GM21423 (cell line): Measurements from ENCODE around the gene SURF2.

Experiments used
- ATAC-seq: cut with Tn5 transposase; IDR thresholded peaks from one replicate; pipeline ENCODE4 v1.9.1; 2021; ENCODE audit warnings: mild to moderate bottlenecking, moderate library complexity; ENCODE audit not compliant: unreplicated experiment

Gene SURF2

DNA sequence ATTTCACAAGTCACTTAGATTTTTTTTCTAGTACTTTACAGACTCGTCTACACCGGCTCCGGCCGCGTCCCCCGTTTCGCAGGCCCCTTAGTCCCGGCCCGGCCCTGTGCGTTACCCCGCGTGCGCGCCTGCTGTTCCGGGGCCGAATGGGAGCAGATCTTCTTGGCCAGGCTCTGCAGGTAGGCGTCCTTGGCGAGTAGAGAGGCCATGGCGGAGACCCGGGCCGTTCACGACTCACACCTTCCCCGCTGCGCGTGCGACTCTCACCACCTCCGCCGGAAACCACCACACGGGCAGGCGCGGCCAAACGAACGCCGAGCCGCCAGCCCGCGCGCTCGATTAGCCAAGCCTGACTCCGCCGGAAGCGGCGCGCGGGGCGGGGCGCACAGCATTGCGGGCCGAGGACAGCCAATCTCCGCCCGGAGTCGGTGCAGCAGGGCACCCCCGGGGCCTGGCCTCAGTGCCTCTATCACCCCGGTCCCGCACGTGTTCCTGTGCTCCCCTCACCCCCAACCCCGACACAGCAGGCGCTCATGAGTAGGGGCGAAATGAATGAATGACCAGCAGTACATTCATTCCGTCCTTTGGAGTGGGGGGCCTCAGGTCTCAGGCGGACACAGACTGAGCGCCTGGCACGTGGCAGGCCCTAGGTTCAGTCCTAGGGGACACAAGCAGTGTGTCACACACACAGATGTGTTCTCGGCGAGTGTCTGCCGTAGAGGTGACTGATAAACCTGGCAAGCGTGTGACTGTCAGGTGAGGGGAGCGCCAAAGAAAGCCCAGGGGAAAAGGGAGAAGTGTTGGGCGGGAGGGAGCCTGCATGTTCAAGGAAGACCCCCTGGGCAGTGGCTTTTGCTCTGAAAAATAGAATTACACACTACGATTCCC lies 20.2 kb upstream of the SURF2 start, which contains the start of gene SURF6:
Gene SURF6, minus strand, starts transcription at position 265 of the 888 bp plus-strand sequence. Its CDS starts 56 bp downstream, at position 209.
- peak; percentile 86 for ATAC-seq

DNA sequence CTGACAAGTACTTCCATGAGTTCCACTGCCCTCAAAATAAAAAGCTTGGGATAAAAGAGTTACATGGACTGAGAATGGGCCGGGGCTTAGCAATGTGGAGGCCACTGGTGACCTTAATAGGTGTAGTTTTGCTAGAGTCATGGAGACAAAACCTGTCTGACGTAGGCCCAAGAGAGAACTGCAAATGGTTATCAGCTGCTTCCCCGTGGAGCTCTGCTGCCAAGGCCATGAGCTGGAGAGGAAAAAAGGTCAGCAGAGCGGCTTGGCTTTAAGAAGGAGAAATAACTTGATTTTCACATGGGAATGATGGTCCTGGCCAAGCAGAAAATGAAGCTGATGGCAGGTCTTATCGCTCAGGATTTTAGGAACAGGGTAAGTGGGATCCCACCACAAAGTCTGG lies 16.7 kb upstream of the SURF2 start:
- ATAC-seq = no peak

DNA sequence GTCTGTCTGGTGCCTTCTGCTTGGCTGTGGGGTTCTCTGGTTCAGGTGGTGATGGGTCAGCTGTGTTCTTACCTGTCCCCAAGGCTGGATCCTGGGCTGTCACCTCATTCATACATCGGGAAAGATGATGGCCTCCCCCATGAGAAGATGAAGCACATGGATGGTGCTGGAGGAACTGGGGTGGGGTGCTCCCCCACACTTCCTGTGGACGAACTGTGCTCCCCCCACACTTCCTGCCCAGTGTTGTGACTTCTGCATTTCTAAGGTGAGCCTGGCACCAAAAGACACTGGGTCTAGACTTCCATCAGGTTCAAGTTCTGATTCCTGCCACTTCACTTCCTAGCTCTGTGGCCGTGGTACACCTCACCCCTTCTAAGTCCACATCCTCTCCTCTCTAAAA lies 16.1 kb upstream of the SURF2 start:
- ATAC-seq = no peak

DNA sequence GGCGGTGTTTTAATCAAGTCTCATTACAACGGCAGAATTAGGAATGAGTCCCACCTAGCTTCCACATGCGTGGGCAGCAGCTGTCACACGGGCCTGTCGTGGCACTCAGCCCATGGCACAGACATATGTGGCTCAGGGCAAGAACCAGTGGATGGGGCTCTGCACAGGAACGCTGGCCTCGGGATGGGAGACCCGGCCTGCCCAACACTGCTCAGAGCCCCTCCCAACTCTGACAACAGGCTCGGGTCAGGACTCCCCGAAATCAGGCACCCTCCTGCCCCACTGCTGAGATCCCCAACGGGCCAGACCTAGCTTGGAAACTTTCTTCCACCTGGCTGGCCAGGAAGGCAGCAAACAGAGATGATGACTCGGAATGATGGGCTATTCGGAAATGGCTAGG lies 15.4 kb upstream of the SURF2 start:
- no peak for ATAC-seq

DNA sequence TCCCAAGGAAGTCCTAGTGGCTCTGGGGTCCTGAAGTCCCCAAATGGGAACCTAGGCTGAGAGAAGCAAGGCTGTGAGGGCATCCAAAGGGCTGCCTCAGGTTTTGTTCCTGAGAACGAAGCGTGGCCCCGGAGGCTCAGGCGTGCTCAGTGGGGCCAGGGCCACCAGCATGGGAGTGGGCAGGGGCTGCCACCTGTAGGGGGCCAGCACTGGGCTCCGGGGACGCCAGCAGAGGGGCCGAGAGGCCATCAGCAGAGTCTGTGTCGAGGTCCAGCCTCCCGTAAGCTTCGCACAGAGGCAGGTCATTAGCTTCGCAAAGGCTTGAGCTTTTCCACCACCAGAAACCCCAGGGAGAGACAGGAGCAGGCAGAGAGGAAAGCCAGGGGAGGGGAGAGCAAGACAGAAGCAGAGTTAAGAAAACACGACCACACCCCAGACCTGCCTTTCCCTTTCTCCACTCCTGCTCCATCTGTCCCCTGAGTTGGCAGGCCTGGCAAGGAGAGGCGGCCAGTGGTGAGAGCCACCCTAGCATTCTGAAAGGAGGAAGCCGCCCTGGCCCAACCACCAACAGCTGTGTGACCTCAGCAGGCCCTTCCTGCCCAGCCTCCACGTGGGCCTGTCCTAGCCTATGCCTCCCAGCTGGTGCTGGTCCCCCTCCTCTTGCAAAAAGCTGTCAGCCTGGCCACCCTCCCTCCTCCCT lies 14.8 kb upstream of the SURF2 start:
- ATAC-seq = no peak

- no peak for ATAC-seq
These were observed 14.3 kb upstream of the SURF2 start for GRCh38 chr9:133342069-133342406.

- ATAC-seq = no peak
These were observed 13.8 kb upstream of the SURF2 start for GRCh38 chr9:133342570-133342969.

- no peak for ATAC-seq
These were observed 12.3 kb upstream of the SURF2 start for GRCh38 chr9:133344071-133344470.

DNA sequence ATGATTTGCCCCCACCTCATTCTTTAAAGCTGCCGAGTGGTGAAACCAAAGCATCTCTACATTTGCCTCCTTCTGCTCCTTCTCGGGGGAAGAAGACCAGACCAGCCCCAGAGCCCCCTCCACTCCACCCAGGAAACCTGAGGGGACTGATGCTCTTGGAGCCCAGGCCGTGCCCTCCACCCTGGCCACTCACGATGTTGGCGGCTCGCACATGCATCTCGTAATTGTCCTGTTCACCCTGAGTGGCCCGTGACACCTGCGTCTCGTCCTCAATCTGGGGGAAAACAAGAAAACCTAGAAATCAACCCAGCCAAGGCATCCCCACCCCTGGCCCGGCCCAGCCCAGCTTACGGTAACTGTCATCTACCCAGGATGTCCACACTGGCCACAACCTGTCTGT lies 11.4 kb upstream of the SURF2 start:
- ATAC-seq = no peak

DNA sequence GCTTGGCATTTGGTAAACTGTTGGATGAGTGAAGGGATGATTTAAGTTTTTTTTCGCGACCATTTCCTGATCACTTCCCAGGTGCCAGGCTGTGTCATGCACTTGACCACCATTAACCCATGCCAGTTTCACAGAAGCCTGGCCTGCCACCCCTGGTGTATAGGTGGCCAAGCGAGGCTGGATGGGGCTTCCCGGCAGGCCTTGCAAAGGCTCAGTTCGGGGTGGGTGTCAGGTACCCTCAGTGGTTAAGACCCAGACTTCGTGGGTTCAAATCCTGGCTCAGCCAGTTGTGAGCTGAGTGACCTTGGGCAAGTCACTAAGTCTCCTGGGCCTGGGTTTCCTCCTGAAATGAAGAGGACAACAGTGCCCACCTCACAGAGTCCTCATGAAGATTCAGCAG lies 10.8 kb upstream of the SURF2 start:
- ATAC-seq = no peak

DNA sequence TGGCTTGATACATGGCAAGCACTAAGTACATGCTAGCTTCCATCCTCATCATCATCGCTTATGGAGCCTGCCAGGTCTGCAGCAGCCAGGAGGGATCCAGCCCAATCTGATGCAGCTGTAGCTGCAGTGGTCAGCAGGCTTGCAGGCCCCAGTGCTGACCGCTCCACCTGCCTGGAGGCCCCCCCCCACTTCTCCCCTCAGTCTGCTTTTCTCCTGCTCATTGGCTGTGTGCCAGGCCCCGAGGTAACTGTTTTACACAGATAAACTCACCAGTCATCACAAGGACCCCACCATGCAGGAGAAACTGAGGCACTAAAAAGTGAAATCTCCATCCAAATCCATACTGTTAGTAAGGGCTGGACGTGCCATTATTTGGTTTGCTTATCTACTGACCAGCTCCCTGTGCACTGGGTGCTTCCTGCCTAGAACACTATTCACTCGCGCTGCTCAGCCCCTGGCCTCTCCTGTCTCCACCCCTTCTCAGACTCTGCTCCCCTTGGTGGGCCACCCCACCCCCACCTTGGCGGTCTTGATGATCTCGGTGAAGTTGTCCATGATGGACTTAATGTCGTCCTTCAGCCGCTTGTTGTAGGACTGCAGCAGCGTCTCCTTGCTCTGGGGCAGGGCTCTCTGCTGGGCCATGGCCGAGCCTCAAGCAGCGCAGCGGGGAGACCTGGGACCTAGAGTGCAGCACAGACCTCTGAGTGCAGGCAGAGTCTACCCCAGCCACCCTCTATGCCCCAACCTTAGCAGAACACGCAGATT lies 10.1 kb upstream of the SURF2 start:
- ATAC-seq = no peak

DNA sequence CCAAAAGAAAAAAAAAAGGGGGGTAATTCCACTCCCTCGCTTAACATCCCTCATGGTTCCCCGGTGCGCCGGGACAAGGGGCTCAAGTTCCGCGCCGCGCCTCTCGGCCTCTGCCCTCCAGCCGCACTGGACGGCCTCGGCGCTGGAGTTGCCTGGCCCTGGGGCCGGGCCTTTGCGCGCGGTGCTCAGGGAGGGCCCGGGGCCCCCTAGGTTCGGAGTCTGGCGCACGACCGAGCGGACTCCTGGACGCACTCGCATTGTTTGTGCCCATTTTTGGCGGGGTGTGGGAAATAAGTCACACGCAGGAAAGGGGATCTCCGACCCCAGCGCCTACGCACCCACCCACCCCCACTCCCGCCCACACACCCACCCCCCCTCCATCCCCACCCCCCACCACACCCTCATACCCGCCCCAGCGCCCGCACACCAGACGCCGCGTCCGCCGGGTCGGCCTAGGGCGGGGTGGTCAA lies 8.8 kb upstream of the SURF2 start:
- peak; percentile 36 for ATAC-seq

DNA sequence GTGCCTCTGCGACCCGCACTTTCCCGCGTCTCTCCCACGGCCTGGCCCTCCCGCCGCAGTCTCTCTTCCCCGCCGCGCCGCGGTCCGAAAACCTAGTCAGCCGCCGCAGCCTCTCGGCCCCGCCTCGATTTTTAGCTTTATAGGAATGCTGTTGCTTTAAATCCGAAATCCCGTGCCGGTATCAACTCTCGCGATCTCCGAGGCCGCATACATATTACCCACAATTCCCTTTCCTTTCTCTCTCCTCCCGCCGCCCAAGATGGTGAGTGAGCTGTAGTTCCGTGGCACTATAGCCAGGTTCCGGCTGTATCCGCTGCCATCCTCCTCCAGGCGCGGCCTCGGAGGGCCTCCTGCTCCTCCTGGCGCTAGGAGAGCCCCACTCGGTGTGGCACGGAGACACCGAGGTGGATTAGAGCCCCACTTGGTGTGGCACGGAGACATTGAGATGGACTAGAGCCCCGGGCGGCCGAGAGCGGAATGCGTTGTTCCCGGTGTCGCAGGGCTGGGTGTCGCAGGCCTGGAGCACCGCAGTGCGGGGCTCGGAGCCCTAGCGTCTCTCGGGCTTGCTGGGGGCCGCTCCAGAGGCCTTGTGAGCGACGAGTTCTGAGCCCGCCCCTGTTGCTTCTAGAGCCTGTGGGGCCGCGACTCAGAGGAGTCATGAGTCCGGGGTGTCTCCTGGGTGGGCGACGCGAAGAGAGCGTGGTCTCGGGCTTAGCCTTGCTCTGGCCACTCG lies 8.2 kb upstream of the SURF2 start, which contains the start of the genes MED22 and RPL7A:
Gene MED22, minus strand, starts transcription at position 147 of the 733 bp plus-strand sequence. CDS start 1,469 bp downstream, outside the sequence.
Gene RPL7A, plus strand, starts transcription at position 234 of the 733 bp plus-strand sequence. Its CDS starts 26 bp downstream, at position 260.
- peak; percentile 73 for ATAC-seq

- no peak for ATAC-seq
These were observed 7.4 kb upstream of the SURF2 start for GRCh38 chr9:133348718-133349573.

GRCh38 chr9:133349965-133350616 lies 6.3 kb upstream of the SURF2 start:
- ATAC-seq = no peak

DNA sequence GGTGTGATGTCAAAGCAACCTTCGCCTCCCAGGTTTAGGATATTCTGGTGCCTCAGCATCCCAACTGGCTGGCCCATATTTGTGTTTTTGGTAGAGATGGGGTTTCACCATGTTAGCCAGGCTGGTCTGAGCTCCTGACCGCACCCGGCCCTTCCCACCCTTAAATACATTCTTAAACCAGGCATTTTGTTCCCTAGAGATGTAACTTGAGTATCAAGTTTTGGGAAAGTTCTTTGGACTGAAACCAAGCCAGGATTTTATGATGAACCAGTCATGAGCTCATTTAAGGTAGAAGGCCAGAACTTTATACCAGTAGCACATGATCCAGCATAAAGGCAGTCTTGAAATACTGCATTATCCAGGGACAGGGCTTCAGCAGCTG lies 4.8 kb upstream of the SURF2 start:
- no peak for ATAC-seq

GRCh38 chr9:133351908-133352634 lies 4.3 kb upstream of the SURF2 start:
- no peak for ATAC-seq

DNA sequence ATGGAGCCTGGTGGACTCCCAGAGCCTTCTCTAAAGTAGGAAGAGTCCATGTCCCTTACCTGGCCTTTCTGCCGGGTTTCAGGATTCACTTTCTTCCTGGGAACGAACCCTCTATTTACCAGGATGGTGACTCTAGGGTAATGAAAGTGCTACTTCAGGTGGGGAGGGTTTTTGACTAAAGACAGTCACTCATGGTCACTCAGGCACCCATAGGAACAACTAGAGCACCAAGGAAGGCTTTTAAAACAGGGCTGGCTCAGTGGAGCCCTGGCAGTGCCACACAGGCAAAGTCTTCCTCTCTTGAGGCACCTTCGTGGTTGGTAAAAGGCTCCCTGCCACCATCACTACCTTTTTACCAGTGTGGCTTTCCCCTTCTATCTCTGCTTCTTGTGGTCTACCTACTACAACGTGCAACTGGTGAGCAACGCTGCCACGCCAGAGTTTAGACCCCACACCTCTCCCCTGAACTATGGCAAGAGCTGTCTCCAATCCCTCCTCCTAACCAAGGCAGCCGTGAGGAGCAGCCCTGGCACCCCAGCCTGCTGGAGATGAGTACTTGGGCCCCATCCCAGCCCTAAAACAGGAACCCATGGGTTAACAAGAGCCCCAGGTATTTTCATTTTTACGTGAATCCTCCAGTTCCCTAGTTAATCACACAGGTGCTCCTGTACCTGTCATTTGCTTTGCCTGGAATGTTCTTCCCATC lies 3.6 kb upstream of the SURF2 start:
- ATAC-seq = no peak
